HEK293 (cell line): ENCODE data around the gene RETN.
A peak's percentile ranks its signal among the peaks of the same experiment; 100 is the strongest.

Source experiments
- CTCF ChIA-PET: fragments of 350-600 bp; formaldehyde crosslinking; extraction: SDS; loops from one replicate; lab custom pipeline; 2021; ENCODE audit warnings: antibody characterized with exemption; lab: Yijun Ruan, JAX
- POLR2A ChIA-PET: fragments of 300-600 bp; formaldehyde crosslinking; extraction: SDS; loops from one replicate; lab custom pipeline; 2020; ENCODE audit warnings: antibody characterized with exemption, inconsistent platforms; lab: Yijun Ruan, JAX
- H3K27ac ChIP-seq: fragments of 200-500 bp; sonication (Bioruptor generic); 2 replicates; pipeline ENCODE4 v1.5.1; 2014; ENCODE audit warnings: low read depth, low read length, control low read depth, inconsistent platforms; ENCODE audit errors: extremely low read depth
- H3K36me3 ChIP-seq, 2 experiments: fragments of 200-500 bp in 1 of 2; sonication (Bioruptor generic) in 1 of 2; 1 replicate in 1 of 2; 2 replicates in 1 of 2; pipeline ENCODE4 v1.5.1; 2014 to 2017; ENCODE audit warnings: inconsistent platforms in 2 of 2, low read length in 2 of 2; ENCODE audit not compliant: control insufficient read depth in 2 of 2, insufficient read depth in 1 of 2
- H3K4me1 ChIP-seq: fragments of 200-500 bp; sonication (Bioruptor generic); 2 replicates; pipeline ENCODE4 v1.5.1; 2014; ENCODE audit warnings: mild to moderate bottlenecking, low read length, inconsistent platforms; ENCODE audit not compliant: control insufficient read depth, insufficient read depth
- H3K4me3 ChIP-seq: 2 replicates; pipeline ENCODE4 v1.5.1; 2011; ENCODE audit warnings: low read depth, mild to moderate bottlenecking, control low read depth, low read length, moderate library complexity
- H3K9me3 ChIP-seq: fragments of 200-500 bp; sonication (Bioruptor generic); 2 replicates; pipeline ENCODE4 v1.5.1; 2014; ENCODE audit warnings: low read depth, low read length, inconsistent platforms; ENCODE audit not compliant: control insufficient read depth, insufficient read depth
- AEBP2 ChIP-seq: fragments of 450-650 bp; formaldehyde crosslinking; IDR thresholded peaks from 2 replicates; pipeline ENCODE4 v1.5.1; 2016; ENCODE audit warnings: missing biosample characterization, missing genetic modification characterization, borderline replicate concordance
- EGR2 ChIP-seq: fragments of 450-650 bp; formaldehyde crosslinking; IDR thresholded peaks from 2 replicates; pipeline ENCODE4 v1.5.1; 2016; ENCODE audit warnings: low read depth, missing biosample characterization, missing genetic modification characterization
- GLI4 ChIP-seq: fragments of 450-650 bp; formaldehyde crosslinking; IDR thresholded peaks from 2 replicates; pipeline ENCODE4 v1.5.1; 2016; ENCODE audit warnings: missing biosample characterization, missing genetic modification characterization
- REST ChIP-seq: fragments of 450-650 bp; formaldehyde crosslinking; IDR thresholded peaks from 2 replicates; pipeline ENCODE4 v1.5.1; 2016; ENCODE audit warnings: missing biosample characterization, missing genetic modification characterization
- TRIM28 ChIP-seq: IDR thresholded peaks from 2 replicates; pipeline ENCODE4 v1.6.1; 2011; ENCODE audit warnings: low read length, control low read depth, borderline replicate concordance
- ZBTB11 ChIP-seq: fragments of 450-650 bp; formaldehyde crosslinking; conservative IDR thresholded peaks from 2 replicates; pipeline ENCODE4 v1.5.1; 2016; ENCODE audit warnings: low read depth, missing biosample characterization, missing genetic modification characterization
- ZNF121 ChIP-seq: fragments of 450-650 bp; formaldehyde crosslinking; IDR thresholded peaks from 2 replicates; pipeline ENCODE4 v1.5.1; 2016; ENCODE audit warnings: missing biosample characterization, missing genetic modification characterization
- ZNF239 ChIP-seq: fragments of 450-650 bp; formaldehyde crosslinking; IDR thresholded peaks from 2 replicates; pipeline ENCODE4 v1.5.1; 2016; ENCODE audit warnings: missing biosample characterization, missing genetic modification characterization
- ZNF248 ChIP-seq: fragments of 450-650 bp; formaldehyde crosslinking; IDR thresholded peaks from 2 replicates; pipeline ENCODE4 v1.5.1; 2017; ENCODE audit warnings: missing biosample characterization, missing genetic modification characterization
- ZNF433 ChIP-seq: fragments of 450-650 bp; formaldehyde crosslinking; IDR thresholded peaks from 2 replicates; pipeline ENCODE4 v1.5.1; 2016; ENCODE audit warnings: missing biosample characterization, missing genetic modification characterization, low read depth
- ZNF585B ChIP-seq: fragments of 450-650 bp; formaldehyde crosslinking; IDR thresholded peaks from 2 replicates; pipeline ENCODE4 v1.5.1; 2016; ENCODE audit warnings: missing biosample characterization, missing genetic modification characterization
- ZNF791 ChIP-seq: fragments of 450-650 bp; formaldehyde crosslinking; IDR thresholded peaks from 2 replicates; pipeline ENCODE4 v1.5.1; 2016; ENCODE audit warnings: missing biosample characterization, missing genetic modification characterization
- ZSCAN4 ChIP-seq: fragments of 450-650 bp; formaldehyde crosslinking; IDR thresholded peaks from 2 replicates; pipeline ENCODE4 v1.5.1; 2017; ENCODE audit warnings: missing biosample characterization, missing genetic modification characterization
- TF ChIP-seq, protein P1 (sequence below): fragments of 450-650 bp; formaldehyde crosslinking; IDR thresholded peaks from 2 replicates; pipeline ENCODE4 v1.5.1; 2016; ENCODE audit warnings: missing biosample characterization, missing genetic modification characterization

The RETN gene

GRCh38 chr19:7647156-7647555 lies 21.7 kb upstream of the RETN start:
- CTCF ChIA-PET: no interaction called here

DNA sequence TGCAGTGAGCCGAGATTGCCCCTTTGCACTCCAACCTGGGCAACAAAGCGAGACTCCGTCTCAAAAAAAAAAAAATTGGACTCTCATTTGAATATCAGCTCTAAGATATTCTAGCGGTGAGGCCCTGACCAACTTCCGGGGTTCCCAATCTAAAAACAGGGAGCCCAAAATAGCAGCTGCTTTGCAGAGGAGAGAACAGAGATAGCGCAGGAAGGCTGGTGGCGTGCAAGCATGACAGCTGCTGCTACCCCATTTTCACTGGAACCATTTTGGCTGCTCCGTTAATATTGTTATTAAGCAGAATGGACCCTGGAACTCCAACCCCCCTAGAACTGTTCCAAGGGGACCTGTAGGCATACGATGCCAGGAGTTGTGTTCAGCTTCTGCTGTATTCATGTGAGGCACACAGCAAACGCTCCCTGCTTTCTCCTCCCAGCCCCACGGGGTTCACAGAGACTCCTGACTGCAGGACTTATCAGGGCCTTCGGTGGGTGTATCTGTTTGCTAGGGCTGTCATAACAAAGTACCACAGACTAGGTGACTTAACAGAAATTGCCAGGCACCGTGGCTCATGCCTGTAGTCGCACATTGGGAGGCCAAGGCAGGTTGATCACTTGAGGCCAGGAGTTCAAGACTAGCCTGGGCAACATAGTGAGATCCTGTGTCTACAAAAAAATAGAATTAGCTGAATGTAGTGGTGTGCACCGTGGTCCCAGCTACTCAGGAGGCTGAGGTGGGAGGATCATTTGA lies 20.4 kb upstream of the RETN start:
- POLR2A ChIA-PET: interaction anchor here (0.6 to 0.8 kb wide), 2 partner anchors 10 to 31 kb away, joined by 3 to 4 read pairs; no protein-coding TSS in a partner anchor
- Histone ChIP-seq H3K4me3 (no peak overlapping the region), H3K9me3 (no peaks in the 10 kb centered on the region), H3K4me1 (no peaks in the 10 kb centered on the region), H3K36me3 (peaks cover 0 to 4% of the 10 kb centered on the region in 2 experiments; a peak in 1 of 3 replicates), H3K27ac (no peak overlapping the region)
- CTCF ChIA-PET: interaction anchor here (1.7 to 2.4 kb wide), 2 partner anchors 32 to 80 kb away, joined by 7 to 11 read pairs; partner anchors contain the start of gene TRAPPC5
- TF ChIP-seq ZNF121 (tag by site-specific recombination): peak; percentile 88
- TF ChIP-seq ZNF239 (tag by site-specific recombination): peak; percentile 100
- no peak for TF ChIP-seq ZSCAN4 (tag by site-specific recombination)

More at GRCh38 chr19:7647156-7647555, 21.7 kb upstream of the RETN start:
- Histone ChIP-seq H3K4me3 (no peak overlapping the region), H3K9me3 (no peaks in the 10 kb centered on the region), H3K4me1 (no peaks in the 10 kb centered on the region), H3K27ac (no peak overlapping the region)
- POLR2A ChIA-PET: no interaction called here
- 0 out of 2 replicates have a peak, but pooled peaks have one; percentile 19 for TF ChIP-seq EGR2
- no peak for TF ChIP-seq REST (tag by site-specific recombination)
- TF ChIP-seq, all 188 proteins: peak for 1
- H3K36me3 ChIP-seq: peaks cover 0 to 6% of the 10 kb centered on the region in 2 experiments; a peak in 1 of 3 replicates

GRCh38 chr19:7650148-7650547 lies 18.7 kb upstream of the RETN start:
- Histone ChIP-seq H3K4me3 (no peak overlapping the region), H3K27ac (no peak overlapping the region), H3K36me3 (no peaks in the 10 kb centered on the region), H3K4me1 (no peaks in the 10 kb centered on the region), H3K9me3 (no peaks in the 10 kb centered on the region)
- POLR2A ChIA-PET: interaction anchor here (0.5 kb wide), 1 partner anchor 21 kb away, joined by 3 read pairs; the partner anchor contains the start of genes PET100 and XAB2
- CTCF ChIA-PET: interaction anchor here (0.6 to 3.4 kb wide), 5 partner anchors 31 to 568 kb away, joined by 3 to 14 read pairs (median 7); partner anchors contain the start of gene TRAPPC5
- TF ChIP-seq, protein P1, sequence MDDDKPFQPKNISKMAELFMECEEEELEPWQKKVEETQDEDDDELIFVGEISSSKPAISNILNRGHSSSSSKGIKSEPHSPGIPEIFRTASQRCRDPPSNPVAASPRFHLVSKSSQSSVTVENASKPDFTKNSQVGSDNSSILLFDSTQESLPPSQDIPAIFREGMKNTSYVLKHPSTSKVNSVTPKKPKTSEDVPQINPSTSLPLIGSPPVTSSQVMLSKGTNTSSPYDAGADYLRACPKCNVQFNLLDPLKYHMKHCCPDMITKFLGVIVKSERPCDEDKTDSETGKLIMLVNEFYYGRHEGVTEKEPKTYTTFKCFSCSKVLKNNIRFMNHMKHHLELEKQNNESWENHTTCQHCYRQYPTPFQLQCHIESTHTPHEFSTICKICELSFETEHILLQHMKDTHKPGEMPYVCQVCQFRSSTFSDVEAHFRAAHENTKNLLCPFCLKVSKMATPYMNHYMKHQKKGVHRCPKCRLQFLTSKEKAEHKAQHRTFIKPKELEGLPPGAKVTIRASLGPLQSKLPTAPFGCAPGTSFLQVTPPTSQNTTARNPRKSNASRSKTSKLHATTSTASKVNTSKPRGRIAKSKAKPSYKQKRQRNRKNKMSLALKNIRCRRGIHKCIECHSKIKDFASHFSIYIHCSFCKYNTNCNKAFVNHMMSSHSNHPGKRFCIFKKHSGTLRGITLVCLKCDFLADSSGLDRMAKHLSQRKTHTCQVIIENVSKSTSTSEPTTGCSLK (tag by site-specific recombination): no peak
- TF ChIP-seq TRIM28 (no peak), ZNF585B (tag by site-specific recombination) (no peak), ZNF433 (tag by site-specific recombination) (no peak), GLI4 (no peak), ZNF791 (tag by site-specific recombination) (no peak), AEBP2 (tag by site-specific recombination) (no peak), ZBTB11 (tag by site-specific recombination) (no peak), ZNF248 (no peak), ZNF239 (tag by site-specific recombination) (no peak)
